Forelimb muscle (tissue), 1 donor: Measurements from ENCODE around the gene MSI2. TPM values are rescaled to one million over a fixed set of nuclear protein-coding genes. Genes with fewer than 3 reads are reported as not detected.
"Not testable (repeated sequence)": the region's sequence is repeated elsewhere in the genome, so short reads cannot be mapped to it uniquely, and the experiment has no call there.

Source experiments
- DNase-seq: peaks from one replicate; pipeline ENCODE4 v3.0.0-alpha.2; 2013; ENCODE audit warnings: low read depth
- polyA plus RNA-seq: library from polyadenylated mRNA; unstranded; fragments of 120-200 nt; gene quantifications from one replicate; pipeline ENCODE4 v1.2.1, GENCODE V29; 2013; ENCODE audit not compliant: insufficient read length

The MSI2 gene
- polyA plus RNA-seq, 1 donor = 31.6 TPM

DNA sequence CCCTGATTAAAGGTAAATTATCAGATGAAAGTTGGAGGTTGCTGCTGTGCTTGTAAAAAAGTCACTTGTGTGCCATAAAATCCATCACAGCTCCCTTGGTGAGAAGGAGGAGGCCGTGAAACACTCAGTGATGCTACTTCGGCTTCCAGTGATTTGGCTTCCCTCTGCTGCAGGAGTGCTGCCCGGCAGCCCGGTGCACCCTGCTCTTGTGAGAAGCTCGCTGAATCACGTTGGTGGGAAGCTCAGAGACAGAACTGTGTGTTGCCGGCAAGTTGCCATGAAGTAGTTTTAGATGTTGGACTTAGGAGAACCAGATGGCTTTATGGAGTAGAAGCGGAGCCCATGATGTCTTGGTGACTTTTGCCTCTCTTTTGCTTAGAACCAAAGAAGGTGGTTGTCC is 33.3 kb downstream of the MSI2 start:
- no peak for DNase-seq

DNA sequence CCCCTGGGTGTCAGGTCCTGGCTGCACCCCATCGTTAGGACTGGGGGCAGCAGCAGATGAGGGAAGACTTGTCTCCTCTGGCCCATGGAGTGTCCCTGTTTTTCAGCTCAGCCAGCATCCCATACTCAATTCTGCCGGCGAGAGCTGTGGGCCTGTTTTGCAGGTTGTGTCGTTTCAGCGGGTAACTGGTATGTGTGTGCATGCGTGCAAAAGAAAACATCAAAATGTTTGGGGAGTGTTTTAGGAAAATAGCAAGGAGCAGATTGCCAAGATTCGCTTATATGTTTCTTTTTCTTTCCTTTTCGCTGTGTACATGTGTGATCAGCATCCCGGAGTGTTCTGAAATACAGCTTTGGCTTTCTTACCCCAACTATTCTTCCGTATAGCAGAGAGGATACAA is 34.7 kb downstream of the MSI2 start:
- no peak for DNase-seq

DNA sequence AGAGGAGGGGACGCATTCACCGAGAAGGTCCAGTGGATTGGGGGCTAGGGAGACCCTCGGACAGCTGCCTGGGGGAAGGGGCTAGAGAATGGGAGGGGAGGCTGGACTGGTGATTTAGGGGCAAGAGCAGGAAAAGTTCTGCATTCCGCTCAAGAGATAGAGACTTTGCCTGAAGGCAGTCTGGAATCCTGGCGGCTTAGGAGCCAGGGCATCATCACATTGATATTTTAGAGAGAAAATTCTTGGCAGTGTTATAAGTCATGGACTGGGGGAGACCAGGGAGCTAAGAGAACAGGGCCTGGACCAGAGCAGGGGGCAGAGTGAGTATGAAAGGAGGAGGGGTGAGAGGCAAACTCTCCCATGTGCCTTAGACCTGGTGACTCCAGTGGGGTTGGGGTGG is 35.8 kb downstream of the MSI2 start:
- no peak for DNase-seq

DNA sequence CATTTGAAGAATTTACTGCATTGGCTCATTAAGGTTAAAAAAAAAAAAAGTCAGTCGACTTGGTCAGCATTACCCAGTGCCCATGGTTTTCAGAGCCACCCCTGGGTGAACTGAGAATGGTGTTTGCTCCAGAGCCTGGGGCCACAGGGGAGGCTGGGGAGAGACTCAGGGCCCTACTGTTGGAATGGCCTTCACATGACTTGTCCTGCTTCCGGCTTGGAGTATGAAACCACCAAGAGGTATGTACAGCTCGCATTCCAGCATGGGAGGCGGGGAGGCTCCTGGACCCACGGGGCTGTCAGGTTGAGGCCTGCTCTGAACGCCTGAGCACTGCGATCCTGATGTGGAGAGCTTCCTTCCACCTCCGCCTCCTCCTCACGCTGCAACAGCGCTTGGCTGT is 36.8 kb downstream of the MSI2 start:
- no peak for DNase-seq

DNA sequence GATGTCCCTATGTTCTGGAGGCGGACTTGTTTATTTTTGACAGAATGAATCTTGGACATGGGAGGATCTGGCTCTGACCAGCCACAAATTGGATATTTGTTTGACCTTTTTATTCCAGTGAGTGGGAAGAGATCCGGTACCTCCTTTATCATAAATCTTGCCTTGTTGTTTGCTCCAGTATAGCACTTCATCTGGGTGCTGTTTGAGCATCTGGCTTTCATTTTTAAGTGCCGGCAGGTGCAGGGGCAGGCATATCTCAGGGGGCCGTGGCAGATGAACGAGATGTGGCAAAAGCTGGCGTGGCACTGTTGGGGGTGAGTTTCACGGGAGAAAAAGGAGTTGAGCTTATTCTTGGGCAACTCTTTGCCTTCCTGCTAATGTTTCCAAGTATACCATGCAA is 37.8 kb downstream of the MSI2 start:
- DNase-seq = no peak

DNA sequence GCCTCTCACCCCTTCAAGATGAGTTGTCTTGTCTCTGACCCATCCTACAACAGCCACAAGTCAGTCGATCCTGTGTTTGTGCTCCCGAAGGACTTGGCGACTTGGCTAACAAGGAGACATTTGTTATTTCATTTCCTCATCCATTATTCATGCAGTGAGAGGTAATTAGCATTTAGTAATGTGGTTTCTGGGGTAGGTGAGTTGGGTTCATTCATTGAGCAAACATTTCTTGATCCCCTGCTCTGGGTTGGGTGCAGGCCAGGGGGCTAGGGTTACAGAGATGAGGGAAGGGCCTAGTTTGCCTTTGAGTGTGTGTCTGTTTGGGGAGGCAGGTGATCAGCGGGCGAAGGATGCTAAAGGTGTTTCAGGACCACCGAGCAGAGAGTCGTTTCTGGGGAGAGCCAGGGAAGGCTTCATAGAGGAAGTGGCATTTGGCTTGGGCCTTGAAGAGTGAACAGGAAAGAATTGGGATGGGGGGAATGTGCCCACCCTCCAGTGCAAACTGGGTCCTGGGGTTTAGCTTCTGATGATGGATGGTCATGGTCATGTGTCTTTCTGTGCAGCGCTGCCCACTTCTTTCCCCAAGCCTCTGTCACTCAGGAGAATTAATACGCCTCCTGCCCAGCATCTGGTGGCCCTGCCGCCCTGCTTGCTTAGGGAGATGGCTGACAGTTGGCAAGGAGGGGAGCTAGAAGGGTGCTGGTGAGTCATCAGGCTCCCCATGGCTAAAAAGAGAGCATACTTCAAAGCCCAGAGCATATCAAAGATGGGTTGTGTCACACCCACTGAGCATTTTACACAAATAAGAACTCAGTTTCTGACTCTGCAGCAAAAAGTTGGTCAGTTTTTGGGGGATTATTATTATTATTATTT is 38.5 kb downstream of the MSI2 start:
- no peak for DNase-seq

DNA sequence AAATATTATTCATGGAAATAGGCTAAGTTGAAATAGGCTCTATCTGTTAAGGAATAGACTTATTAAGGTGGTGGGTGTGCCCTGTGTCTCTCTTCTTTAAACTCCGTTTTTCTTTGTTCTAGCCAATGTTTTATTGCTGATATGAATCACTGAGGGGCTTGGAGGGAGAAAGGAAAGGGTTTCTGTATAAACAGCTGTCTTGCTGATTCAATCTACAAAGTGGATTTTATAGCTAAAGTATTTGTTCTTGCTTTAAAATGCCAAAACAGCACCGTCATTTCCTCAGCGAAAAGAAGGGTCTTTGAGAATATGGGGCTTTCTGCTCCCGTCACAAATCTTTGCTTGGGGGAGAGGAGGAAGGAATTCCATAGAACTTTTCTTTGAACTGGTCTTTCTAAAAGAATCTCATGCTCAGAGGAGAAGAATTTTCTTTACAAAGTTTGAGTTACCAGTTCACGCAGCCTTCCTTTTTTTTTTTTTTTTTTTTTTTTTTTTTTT is 39.3 kb downstream of the MSI2 start:
- no peak for DNase-seq

DNA sequence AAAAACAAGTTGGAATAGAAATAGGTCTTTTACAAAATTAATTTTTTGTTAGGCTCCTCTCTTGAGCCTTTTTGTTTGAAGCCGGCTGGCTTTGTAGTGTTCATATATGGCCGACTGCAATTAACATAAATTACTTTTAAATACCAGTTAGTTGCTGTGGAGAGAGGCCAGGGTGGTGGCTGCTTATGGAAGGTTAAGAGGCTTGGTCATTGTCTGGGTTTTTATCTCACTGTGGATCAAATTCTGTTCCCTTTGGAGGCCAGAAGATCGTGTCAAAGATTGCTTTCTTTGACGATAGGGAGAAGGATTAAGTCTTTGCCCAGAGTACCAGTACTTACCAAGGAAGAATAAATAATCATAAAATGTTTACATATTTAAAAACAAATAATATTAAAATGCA is 39.9 kb downstream of the MSI2 start:
- no peak for DNase-seq

DNA sequence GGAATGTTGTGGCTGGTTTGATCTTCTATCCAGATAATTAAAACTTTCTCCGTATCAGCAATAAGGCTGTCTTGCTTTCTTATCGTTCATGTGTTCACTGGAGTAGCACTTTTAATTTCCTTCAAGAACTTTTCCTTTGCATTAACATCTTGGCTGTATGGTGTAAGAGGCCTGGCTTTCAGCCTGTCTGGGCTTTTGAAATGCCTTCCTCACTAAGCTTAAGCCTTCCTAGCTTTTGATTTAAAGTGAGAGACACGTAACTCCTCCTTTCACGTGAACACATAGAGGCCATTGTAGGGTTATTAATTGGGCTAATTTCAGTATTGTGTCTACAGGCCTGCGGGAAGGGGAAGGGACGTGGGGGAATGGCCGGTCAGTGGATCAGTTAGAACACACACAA is 42.9 kb downstream of the MSI2 start:
- DNase-seq = no peak

DNA sequence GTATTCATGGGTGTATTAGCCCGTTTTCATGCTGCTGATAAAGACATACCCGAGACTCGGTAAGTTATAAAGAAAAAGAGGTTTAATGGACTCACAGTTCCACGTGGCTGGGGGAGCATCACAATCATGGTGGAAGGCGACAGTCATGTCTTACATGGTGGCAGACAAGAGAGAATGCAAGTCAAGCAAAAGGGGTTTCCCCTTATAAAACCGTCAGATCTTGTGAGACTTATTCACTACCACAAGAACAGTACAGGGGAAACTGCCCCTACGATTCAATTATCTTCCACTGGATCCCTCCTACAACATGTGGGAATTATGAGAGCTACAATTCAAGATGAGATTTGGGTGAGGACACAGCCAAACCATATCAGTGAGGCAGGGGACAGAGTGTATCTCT is 44.3 kb downstream of the MSI2 start:
- not testable (repeated sequence) for DNase-seq

DNA sequence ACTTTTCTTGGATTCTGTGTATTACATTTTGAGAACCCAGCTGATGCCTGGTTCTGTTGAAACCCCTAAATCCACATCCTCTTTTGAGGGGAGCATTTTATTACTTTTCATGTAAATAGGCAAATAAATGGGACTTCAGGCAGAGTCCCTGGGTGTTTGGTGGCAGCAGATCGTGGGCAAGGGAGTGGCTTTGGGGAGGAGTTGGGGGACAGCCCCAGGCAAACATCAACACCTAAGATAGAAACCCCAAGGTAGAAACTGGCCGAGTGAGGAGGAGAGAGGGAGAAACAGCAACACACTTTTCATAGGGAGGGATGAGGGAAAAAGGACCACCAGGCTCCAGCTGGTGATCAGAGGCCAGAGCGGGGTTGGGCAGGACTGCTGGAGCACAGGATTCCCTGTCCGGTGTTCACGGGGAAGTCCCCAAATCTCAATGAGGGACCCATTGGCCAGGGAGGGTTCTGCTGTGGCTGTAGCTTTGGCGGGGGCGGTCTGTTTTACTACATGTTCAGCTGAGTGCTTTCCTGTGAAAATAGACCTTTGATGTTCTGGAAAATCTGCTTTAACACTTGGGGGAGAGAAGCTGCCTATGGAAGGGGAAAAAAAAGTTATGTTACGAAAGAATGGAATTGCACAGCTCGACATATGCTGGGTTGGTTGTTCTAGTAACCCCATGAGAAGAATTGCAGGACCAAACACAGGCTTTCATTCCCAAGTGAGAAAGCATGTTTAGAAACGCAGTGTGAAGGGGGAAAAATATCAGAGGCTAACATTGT is 46.6 kb downstream of the MSI2 start:
- DNase-seq = no peak

DNA sequence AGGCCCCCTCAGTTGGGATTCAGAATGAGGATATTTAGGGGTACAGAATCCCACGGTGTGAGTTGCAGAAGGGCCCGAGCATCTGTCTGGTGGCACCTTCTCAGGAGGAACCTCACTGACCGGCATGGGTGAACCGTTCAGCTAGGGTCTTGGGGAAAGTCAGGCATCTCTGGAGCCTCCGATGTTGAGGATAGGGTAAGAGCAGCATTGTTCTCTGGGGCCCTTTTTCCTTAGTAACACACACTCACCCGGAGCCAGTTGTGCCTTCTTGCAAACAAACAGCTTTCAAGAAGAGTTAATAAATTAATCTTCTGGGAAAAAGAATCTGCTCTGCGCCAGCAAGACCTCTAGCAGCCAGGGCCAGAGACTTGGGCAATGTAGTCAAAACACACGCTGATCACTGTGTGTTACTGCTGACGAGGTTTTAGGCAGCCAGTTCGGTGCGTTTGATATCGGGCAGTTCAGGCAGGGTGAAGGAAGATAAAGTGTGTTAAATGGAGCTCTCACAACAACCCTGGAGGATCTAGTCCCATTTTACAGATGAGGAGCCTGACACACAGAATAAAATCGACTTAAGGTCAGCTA is 48.9 kb downstream of the MSI2 start:
- no peak for DNase-seq

DNA sequence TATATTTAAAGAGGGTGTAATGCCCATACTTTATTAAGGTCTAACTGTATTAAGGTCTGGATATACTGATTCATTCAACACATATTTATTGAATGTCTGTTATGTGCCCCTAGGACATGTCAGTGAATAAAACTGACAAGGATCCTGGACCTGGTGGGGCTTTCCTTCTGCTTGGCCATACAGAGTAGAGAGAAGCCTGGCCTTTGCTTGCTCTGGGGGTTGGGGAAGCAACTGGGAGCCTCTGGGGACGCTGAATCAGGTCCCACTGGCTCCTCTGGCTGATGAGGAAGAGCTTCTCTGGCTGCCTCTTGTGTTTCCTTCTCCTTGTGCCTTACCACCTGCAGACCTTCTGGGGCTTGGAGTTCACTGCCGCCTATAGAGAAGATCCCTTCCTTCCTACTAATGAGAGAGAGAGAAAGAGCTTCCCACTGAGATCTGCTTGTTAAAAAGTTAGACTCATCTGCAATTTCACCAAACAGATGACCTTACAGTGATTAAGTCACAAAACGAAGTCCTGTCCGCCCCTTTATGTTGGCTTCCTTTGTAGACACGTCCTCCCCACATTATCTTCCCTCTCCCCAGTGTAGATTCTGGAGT is 49.7 kb downstream of the MSI2 start:
- DNase-seq = no peak

DNA sequence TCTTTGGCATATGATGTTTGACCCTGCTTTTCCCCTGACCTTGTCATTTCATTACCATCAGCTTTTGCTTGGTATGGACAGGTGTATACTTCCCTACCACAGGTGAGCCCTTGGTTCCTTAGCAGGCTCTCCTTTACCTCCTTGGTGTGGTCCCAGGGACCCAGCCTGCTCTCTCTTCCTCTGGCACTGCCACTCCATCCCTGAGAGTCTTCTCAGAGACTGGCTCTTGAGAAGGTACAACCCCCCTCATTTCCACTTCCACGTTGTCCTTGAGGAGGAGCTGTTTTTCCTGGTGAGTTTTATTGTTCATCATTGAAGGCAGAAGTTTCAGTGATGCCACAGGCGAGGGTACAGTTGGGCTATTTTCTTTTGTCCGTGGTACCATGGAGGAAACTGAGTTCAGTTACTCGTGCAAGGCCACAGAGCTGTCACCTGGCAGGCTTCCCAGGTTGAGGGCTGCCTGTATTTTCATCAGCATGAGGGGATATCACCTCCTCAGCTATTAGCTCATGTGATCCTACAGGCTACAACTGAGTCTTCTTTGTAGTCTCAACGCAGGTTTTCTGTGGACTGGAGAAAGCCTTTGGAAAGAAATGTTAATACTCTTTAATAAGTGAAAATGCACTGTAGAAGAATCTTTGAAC is 52.3 kb downstream of the MSI2 start:
- no peak for DNase-seq

DNA sequence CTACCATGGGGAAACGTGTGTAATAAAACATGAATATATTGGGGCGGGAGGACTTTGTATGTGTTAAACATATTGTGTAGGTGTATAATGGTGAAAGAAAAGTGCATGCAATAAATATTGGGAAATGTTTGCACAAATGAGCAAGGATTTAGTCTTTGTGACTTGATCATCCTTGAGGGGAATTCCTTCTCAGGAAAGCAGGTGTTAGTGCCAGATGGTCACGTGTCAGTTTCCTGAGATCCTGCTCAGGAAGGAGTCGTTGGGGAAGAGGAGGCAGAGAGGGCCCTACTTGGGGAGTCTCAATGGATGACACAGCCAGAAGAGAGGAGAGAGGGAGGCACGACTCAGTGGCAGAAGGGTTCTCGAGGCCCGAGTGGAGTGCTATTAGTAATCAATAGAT is 53.2 kb downstream of the MSI2 start:
- DNase-seq = no peak

DNA sequence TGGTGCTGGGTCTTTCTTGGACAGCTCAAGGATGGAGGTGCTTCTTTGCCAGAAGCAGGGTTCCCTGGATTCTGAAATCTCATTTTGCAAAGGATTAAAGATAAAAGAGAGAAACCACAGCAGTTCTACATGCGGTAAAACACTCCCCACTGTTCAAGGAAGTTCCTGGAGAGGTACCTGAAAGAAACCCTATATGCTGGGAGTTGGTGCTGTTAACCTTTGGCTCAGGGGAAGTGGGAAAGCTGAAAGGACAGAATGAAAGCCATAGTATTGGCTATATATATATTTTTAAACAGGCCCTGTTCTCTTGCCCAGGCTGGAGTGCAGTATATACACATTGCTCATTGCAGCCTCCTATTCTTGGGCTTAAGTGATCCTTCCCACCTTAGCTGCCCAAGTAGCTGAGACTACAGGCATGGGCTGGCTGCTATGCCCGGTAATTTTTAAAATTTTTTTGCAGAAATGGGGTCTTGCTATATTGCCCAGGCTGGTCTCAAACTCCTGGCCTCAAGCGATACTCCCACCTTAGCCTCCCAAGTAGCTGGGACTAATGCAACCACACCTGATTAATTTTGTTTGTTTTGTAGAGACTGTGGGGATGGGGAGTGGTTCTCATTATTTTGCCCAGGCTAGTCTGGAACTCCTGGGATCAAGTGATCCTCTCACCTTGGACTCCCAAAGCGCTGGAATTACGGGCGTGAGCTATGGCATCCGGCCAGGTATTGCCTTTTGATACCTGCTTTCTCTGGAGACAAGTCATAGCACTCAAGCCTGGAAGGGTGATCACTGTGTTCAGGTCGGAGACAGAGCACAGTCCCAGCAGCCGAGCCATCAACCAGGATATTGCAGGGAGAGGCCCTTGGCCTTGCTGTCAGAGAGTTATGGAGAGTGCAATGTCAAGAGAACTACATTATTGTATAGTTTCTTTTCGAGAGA is 55.2 kb downstream of the MSI2 start:
- DNase-seq = no peak

DNA sequence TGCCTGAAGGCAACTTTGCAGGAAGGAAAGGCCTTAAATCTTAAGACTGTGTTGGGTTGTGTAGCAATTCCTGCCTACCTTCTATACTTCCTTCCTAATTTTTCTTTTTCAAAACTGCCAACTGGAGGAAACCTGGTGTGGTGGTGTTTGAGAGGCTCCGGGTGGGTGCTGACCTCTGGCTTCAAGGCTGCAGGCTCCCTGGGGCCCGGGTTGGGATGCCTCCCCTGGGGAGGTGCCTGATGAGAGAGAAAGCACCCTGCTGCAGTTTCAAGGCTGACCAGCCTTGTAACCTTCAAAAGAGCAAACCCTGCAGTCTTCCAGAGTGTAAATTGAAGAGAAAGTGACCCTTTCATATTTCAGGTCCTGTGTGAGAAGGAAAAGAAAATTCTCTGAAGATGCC is 55.9 kb downstream of the MSI2 start:
- DNase-seq = no peak

DNA sequence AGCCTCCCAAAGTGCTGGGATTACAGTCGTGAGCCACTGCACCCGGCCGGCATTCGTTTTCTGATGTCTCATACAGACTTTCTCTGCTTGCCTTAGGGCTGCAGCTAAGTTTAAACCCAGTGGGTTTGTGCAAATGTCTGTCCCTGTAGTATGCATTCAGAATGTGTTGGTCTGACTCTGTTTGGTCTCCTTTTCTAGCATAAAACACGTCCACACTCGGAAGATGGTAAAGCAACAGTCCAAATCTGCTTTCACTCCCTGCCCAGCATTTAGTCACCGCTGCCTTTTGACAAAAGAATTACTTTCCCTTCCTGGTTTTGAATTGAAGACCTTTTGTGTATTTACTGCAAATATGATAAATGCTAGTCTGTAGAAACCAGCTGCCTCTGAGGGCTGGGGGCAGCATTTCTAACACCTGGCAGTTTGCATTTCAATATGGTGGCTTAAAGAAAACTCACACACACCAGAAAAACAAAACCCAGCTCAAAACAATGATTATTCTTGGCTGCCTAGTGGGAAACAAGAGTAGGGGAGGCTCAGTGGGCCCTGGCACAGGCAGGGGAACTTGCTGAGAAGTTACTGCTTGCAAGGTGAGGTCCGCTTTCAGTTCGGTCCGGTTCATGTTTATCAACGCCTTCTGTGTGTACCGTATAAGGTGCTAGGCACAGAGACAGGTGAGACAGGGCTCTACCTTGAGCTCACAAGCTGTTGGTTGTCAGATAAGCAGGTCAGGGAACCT is 56.9 kb downstream of the MSI2 start:
- DNase-seq = no peak

DNA sequence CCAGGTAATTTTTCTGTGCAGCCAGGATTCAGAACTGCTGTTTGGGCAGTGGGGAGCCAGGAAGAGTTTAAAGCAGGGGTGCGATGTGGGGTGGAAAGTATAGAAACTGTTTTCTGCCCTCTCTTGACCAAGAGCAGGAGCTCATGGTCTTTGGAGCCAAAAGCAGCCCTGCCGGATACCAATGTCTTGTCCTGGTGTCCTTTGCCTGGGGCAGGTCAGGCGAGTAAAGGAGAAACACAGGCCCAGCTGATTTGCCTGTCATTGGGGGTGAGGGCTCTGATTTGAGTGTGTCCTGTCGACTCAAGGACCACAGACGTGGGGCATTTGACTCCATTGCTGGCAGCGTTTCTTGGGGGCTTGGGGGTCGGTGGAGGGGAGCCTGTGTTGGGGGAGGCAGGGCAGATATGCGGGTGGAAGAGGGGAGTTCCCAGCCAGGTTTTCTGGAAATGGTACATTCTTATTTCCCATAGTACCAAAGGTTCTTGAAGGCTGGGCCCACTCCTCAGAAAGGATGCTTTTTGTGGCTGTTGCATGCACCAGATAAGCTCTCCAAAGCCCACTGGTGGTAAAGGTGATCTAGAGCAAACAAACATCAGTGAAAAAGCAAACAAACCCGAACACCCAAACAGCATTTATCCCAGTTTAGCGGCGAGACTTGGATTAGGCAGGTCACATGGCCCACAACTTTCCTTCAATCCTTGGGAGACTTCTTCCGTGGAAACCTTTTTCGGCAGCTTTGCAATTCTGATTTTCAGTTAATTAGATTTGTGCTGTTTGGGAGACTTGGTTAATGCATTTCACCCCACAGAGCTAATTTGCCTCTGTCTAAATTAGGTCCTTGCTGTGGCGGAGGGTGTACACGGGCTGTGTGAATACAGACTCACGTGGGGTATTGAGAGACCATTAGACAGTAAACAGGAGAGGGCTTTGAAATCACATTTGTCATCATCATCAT is 59.0 kb downstream of the MSI2 start:
- DNase-seq = no peak
